Kidney epithelial cell (primary cell): ENCODE results near the gene LCN9. TPM values are rescaled to one million over a fixed set of nuclear protein-coding genes. Genes with fewer than 3 reads are reported as not detected.

Experiments
- DNase-seq: peaks from one replicate; pipeline ENCODE4 v3.0.0-alpha.2; 2010; ENCODE audit warnings: low read depth
- H3K27me3 ChIP-seq: 2 replicates; pipeline ENCODE4 v1.6.0; 2011; ENCODE audit warnings: low read length; ENCODE audit not compliant: control insufficient read depth, insufficient read depth
- H3K36me3 ChIP-seq: 2 replicates; pipeline ENCODE4 v1.5.1; 2011; ENCODE audit warnings: low read length; ENCODE audit not compliant: control insufficient read depth, insufficient read depth
- H3K4me3 ChIP-seq: 2 replicates; pipeline ENCODE4 v1.5.1; 2011; ENCODE audit warnings: low read depth, mild to moderate bottlenecking, control low read depth, low read length
- total RNA-seq: library from RNA; depleted of rRNA; stranded (reverse); fragments of >200 nt; gene quantifications from 2 replicates; pipeline ENCODE4 v1.2.3, GENCODE V29; 2015
- TF ChIP-seq, protein P1 (sequence below): IDR thresholded peaks from 2 replicates; pipeline ENCODE4 v1.5.1; 2011; ENCODE audit warnings: mild to moderate bottlenecking, moderate library complexity, low read length, control low read depth, inconsistent platforms; ENCODE audit not compliant: insufficient read depth, poor library complexity, severe bottlenecking

The LCN9 gene
- total RNA-seq, 1 donor from 2014 or later = not detected

DNA sequence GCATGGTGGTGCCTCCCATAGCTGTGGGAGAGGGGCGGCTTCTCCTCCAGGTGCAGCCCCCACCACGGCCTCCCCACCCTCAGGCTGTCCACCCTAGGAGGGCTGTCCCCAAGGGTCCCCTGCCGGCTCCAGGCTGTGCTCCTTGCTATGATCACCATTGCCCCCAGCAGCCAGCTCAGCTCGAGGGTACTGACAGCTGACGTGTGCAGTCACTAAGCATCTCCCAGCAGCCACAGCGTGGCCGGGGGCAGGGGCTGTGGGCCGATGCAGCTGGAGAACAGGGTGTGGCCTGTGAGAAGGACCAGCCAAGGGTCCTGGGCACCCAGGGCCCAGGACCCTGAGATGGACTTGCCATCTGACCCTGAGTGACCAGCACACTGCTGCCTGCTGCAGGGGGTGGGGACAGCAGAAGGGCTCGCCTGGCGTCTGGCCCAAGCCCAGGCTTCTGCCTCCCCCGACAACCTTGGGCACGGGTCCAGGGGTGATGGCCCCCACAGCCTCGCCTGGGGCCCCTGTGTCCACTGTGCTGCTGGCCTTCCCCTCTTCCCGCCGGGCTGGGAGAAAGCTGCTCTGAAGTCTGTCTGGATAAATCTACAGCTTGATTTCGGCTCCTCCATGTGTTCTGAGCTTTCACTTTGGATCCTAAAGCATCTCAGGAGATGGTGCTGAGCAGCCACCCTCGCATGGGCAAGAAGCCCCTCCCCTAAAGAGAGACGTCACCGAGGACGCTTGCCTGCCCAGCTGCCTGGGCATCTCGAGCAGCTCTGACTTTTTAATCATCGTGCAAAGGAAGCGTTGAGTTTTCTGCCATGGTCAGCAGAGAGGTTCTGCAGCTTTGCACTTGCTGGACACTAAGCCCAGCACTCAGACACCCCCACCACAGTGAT is 44.4 kb downstream of the LCN9 start:
- Histone ChIP-seq H3K36me3 (no peaks in the 10 kb centered on the region), H3K27me3 (peaks cover 24% of the 10 kb centered on the region), H3K4me3 (no peak overlapping the region)
- no peak for DNase-seq
- TF ChIP-seq, protein P1, sequence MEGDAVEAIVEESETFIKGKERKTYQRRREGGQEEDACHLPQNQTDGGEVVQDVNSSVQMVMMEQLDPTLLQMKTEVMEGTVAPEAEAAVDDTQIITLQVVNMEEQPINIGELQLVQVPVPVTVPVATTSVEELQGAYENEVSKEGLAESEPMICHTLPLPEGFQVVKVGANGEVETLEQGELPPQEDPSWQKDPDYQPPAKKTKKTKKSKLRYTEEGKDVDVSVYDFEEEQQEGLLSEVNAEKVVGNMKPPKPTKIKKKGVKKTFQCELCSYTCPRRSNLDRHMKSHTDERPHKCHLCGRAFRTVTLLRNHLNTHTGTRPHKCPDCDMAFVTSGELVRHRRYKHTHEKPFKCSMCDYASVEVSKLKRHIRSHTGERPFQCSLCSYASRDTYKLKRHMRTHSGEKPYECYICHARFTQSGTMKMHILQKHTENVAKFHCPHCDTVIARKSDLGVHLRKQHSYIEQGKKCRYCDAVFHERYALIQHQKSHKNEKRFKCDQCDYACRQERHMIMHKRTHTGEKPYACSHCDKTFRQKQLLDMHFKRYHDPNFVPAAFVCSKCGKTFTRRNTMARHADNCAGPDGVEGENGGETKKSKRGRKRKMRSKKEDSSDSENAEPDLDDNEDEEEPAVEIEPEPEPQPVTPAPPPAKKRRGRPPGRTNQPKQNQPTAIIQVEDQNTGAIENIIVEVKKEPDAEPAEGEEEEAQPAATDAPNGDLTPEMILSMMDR = no peak

DNA sequence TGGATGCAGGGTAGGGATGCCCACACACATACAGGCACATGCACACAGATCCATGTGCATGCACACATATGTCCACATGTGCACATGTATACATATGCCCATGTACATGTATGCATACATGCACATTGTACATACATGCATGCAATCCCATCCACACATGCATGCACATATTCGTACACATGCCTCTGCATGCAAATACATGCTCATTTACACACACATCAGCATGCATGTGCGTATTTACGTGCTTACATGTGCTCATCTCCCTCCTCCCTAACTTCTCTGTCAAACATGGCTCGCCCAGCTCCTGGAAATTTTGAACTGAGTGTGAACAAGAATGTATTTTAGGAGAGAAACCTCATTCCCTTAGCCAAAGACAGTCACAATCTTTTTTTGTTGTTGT is 45.1 kb downstream of the LCN9 start:
- peaks cover 27% of the 10 kb centered on the region for H3K27me3 ChIP-seq
- no peak overlapping the region for H3K4me3 ChIP-seq
- TF ChIP-seq, protein P1 = no peak
- no peak for DNase-seq
- no peaks in the 10 kb centered on the region for H3K36me3 ChIP-seq

DNA sequence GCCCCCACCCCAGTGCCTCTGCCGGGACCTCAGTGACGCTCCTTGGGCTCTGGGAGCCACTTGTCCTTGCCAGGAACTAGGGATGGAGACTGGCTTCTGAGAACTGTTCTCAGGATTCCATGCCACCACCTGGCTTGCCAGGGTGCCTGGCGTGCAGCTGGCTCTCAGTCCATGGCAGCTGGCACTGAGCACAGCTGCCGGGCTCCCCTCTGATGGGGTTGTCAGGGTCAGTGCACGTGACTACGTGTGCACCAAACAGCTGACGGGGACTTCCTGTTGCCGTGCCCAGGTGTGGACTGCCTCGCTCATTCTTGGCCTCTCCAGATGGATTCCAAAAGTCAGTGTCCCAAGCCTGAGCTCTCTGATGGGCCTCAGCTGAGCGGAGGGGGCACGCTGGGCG is 48.3 kb downstream of the LCN9 start:
- no peak for DNase-seq
- TF ChIP-seq, protein P1 = no peak
- Histone ChIP-seq H3K27me3 (peaks cover 42% of the 10 kb centered on the region), H3K4me3 (no peak overlapping the region), H3K36me3 (no peaks in the 10 kb centered on the region)

DNA sequence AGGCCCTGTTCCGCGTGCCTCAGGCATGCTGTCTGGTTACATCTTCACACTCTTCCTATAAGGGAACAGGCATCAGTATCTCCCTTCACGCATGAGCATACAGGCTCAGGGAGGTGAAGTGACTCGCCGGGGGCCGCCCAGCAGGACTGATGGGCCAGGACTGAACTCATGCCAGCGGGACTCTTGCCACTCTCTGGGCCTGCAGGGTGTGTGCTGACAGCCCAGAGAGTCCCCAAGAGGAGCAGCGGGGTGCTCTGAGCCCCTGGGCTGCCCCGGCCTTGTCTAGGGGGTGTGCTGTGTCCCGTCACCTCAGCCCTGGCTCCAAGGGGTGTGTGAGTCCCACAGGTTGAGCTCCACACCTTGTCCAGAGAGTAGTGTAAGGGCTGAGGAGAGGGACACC is 48.8 kb downstream of the LCN9 start:
- Histone ChIP-seq H3K4me3 (no peak overlapping the region), H3K27me3 (peaks cover 42% of the 10 kb centered on the region), H3K36me3 (no peaks in the 10 kb centered on the region)
- TF ChIP-seq, protein P1 = no peak
- no peak for DNase-seq

DNA sequence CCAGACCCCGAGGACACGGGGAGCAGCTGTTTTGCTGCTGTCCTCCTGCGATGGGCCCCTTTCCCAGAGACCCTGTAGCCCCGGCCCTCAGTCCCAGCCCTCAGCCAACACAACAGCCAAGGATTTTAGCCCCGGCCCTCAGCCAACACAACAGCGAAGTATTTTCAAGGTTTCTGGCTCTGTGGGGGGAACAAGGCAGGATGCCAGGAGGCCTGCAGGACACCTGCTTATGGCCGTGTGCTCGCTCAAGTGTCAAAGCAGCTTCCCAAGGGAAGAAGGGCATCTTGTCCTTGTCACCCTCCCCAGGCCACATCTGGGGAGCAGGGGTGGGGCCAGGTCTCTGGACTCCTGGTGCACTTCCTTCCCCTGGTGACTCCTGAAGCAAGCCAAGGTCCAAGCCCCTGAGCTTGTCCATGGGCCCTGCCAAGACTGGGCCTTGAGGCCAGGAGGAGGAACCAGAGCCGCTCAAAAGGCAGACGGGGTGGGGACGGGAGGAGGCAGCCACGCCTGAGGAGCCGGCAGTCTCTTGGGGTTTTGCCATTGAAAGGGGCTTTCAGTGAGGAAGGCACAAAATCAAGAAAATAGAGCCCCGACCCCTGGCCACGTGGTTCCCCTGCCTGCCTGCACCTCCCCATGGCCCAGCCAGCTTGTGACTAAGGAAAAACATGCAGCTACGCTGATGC is 49.6 kb downstream of the LCN9 start:
- H3K36me3 ChIP-seq = no peaks in the 10 kb centered on the region
- DNase-seq = no peak
- no peak overlapping the region for H3K4me3 ChIP-seq
- TF ChIP-seq, protein P1 = no peak
- peaks cover 39% of the 10 kb centered on the region for H3K27me3 ChIP-seq
